WTC11 (cell line): ENCODE measurements around the gene PDE8B. TPM values are rescaled to one million over a fixed set of nuclear protein-coding genes. Genes with fewer than 3 reads are reported as not detected.

Experiments used
- ATAC-seq: fragments of 200-7000 bp; cut with Tn5 transposase; 2 replicates; pipeline ENCODE4 v1.10.0; 2021; ENCODE audit warnings: mild to moderate bottlenecking, moderate library complexity
- CTCF ChIA-PET: fragments of 300-600 bp; sonication (Branson Sonifier 250); formaldehyde crosslinking; loops from one replicate; lab custom pipeline; 2021; ENCODE audit warnings: antibody characterized with exemption; lab: Charles Lee
- POLR2A ChIA-PET: fragments of 350-600 bp; sonication (Branson Sonifier 250); formaldehyde crosslinking; loops from one replicate; lab custom pipeline; 2021; ENCODE audit warnings: antibody characterized with exemption; lab: Charles Lee
- DNase-seq: peaks from one replicate; pipeline ENCODE4 v3.0.0; 2021; ENCODE audit warnings: low spot score
- H3K27ac Mint-ChIP-seq: 2 replicates; pipeline ENCODE4 v1.8.0; 2021; ENCODE audit warnings: mixed read lengths
- H3K27me3 Mint-ChIP-seq: 2 replicates; pipeline ENCODE4 v1.8.0; 2021; ENCODE audit warnings: low read depth, mild to moderate bottlenecking, moderate library complexity, mixed read lengths
- H3K36me3 Mint-ChIP-seq: 2 replicates; pipeline ENCODE4 v1.8.0; 2021; ENCODE audit warnings: mixed read lengths
- H3K4me1 Mint-ChIP-seq: 2 replicates; pipeline ENCODE4 v1.8.0; 2022; ENCODE audit warnings: mixed read lengths
- H3K4me3 Mint-ChIP-seq: 2 replicates; pipeline ENCODE4 v1.8.0; 2021; ENCODE audit warnings: mild to moderate bottlenecking, moderate library complexity, mixed read lengths
- H3K9me3 Mint-ChIP-seq: 2 replicates; pipeline ENCODE4 v1.8.0; 2021; ENCODE audit warnings: mixed read lengths
- AR ChIP-seq: fragments of 250-450 bp; sonication (Bioruptor Pico); IDR thresholded peaks from 2 replicates; pipeline ENCODE4 v1.9.0; 2021; ENCODE audit warnings: mild to moderate bottlenecking
- ATF2 ChIP-seq: sonication (generic); formaldehyde crosslinking; IDR thresholded peaks from 2 replicates; pipeline ENCODE4 v1.8.1; 2022; ENCODE audit warnings: low read depth, missing genetic modification reagents, borderline replicate concordance
- CBFB ChIP-seq: sonication (generic); formaldehyde crosslinking; IDR thresholded peaks from 2 replicates; pipeline ENCODE4 v1.8.1; 2022; ENCODE audit warnings: mild to moderate bottlenecking, low read depth, missing genetic modification reagents
- CDX4 ChIP-seq: fragments of 250-450 bp; sonication (Bioruptor Pico); IDR thresholded peaks from 2 replicates; pipeline ENCODE4 v1.9.0; 2021; ENCODE audit warnings: moderate library complexity, mild to moderate bottlenecking, inconsistent platforms, borderline replicate concordance
- E2F4 ChIP-seq: sonication (generic); formaldehyde crosslinking; IDR thresholded peaks from 2 replicates; pipeline ENCODE4 v1.8.1; 2022; ENCODE audit warnings: low read depth, mild to moderate bottlenecking, moderate library complexity, missing genetic modification reagents, borderline replicate concordance
- ESRRA ChIP-seq: sonication (generic); formaldehyde crosslinking; IDR thresholded peaks from 2 replicates; pipeline ENCODE4 v1.8.1; 2022; ENCODE audit warnings: mild to moderate bottlenecking, missing genetic modification reagents, borderline replicate concordance
- FOXK1 ChIP-seq: sonication (generic); formaldehyde crosslinking; IDR thresholded peaks from 2 replicates; pipeline ENCODE4 v1.8.0; 2022; ENCODE audit warnings: mild to moderate bottlenecking, moderate library complexity, missing genetic modification reagents
- FOXP4 ChIP-seq: sonication (generic); formaldehyde crosslinking; IDR thresholded peaks from 2 replicates; pipeline ENCODE4 v1.8.0; 2022; ENCODE audit warnings: mild to moderate bottlenecking, missing genetic modification reagents
- GRHL2 ChIP-seq: fragments of 250-450 bp; sonication (Bioruptor Pico); IDR thresholded peaks from 2 replicates; pipeline ENCODE4 v1.8.0; 2022; ENCODE audit warnings: mild to moderate bottlenecking, moderate library complexity; ENCODE audit not compliant: insufficient replicate concordance, severe bottlenecking
- HMGA2 ChIP-seq: fragments of 250-450 bp; sonication (Bioruptor Pico); IDR thresholded peaks from 2 replicates; pipeline ENCODE4 v1.4.0; 2021; ENCODE audit warnings: mild to moderate bottlenecking, moderate library complexity
- JAZF1 ChIP-seq: fragments of 250-450 bp; sonication (Bioruptor Pico); IDR thresholded peaks from 2 replicates; pipeline ENCODE4 v1.9.0; 2021; ENCODE audit warnings: moderate library complexity, mild to moderate bottlenecking, inconsistent platforms
- MAX ChIP-seq: sonication (generic); formaldehyde crosslinking; IDR thresholded peaks from 2 replicates; pipeline ENCODE4 v1.8.0; 2022; ENCODE audit warnings: mild to moderate bottlenecking, missing genetic modification reagents
- MLX ChIP-seq: sonication (generic); formaldehyde crosslinking; IDR thresholded peaks from 2 replicates; pipeline ENCODE4 v1.8.1; 2023; ENCODE audit warnings: mild to moderate bottlenecking, missing genetic modification reagents, moderate library complexity
- PRRX2 ChIP-seq: fragments of 250-450 bp; sonication (Bioruptor Pico); IDR thresholded peaks from 2 replicates; pipeline ENCODE4 v1.8.0; 2021; ENCODE audit warnings: mild to moderate bottlenecking
- SOX15 ChIP-seq: fragments of 250-450 bp; sonication (Bioruptor Pico); IDR thresholded peaks from 2 replicates; pipeline ENCODE4 v1.9.0; 2021; ENCODE audit warnings: mild to moderate bottlenecking
- SP1 ChIP-seq: sonication (generic); formaldehyde crosslinking; conservative IDR thresholded peaks from 2 replicates; pipeline ENCODE4 v1.8.1; 2022; ENCODE audit warnings: missing genetic modification reagents
- TEAD4 ChIP-seq: sonication (generic); formaldehyde crosslinking; IDR thresholded peaks from 2 replicates; pipeline ENCODE4 v1.8.0; 2022; ENCODE audit warnings: mild to moderate bottlenecking, missing genetic modification reagents
- ZMAT4 ChIP-seq: fragments of 250-450 bp; sonication (Bioruptor Pico); IDR thresholded peaks from 2 replicates; pipeline ENCODE4 v1.9.0; 2021; ENCODE audit warnings: mild to moderate bottlenecking
- ZNF121 ChIP-seq: sonication (generic); formaldehyde crosslinking; IDR thresholded peaks from 2 replicates; pipeline ENCODE4 v1.8.0; 2023; ENCODE audit warnings: missing genetic modification reagents
- ZNF317 ChIP-seq: sonication (generic); formaldehyde crosslinking; IDR thresholded peaks from 2 replicates; pipeline ENCODE4 v1.8.1; 2023; ENCODE audit warnings: low read depth, mild to moderate bottlenecking, moderate library complexity, missing genetic modification reagents, borderline replicate concordance
- ZNF416 ChIP-seq: fragments of 250-450 bp; sonication (Bioruptor Pico); IDR thresholded peaks from 2 replicates; pipeline ENCODE4 v1.9.0; 2021; ENCODE audit warnings: mild to moderate bottlenecking, inconsistent platforms
- ZNF425 ChIP-seq: fragments of 250-450 bp; sonication (Bioruptor Pico); conservative IDR thresholded peaks from 2 replicates; pipeline ENCODE4 v1.9.0; 2021; ENCODE audit warnings: mild to moderate bottlenecking
- ZNF671 ChIP-seq: fragments of 250-450 bp; sonication (Bioruptor Pico); IDR thresholded peaks from 2 replicates; pipeline ENCODE4 v1.8.0; 2021; ENCODE audit warnings: mild to moderate bottlenecking
- total RNA-seq: library from RNA; stranded (reverse); gene quantifications from 3 replicates; pipeline ENCODE4 v1.2.3, GENCODE V29; 2021
- TF ChIP-seq, protein P1 (sequence below): sonication (generic); formaldehyde crosslinking; IDR thresholded peaks from 2 replicates; pipeline ENCODE4 v1.8.0; 2023; ENCODE audit warnings: missing genetic modification reagents

PDE8B gene
- total RNA-seq, 1 experiment from 2014 or later, result 0.31 TPM

DNA sequence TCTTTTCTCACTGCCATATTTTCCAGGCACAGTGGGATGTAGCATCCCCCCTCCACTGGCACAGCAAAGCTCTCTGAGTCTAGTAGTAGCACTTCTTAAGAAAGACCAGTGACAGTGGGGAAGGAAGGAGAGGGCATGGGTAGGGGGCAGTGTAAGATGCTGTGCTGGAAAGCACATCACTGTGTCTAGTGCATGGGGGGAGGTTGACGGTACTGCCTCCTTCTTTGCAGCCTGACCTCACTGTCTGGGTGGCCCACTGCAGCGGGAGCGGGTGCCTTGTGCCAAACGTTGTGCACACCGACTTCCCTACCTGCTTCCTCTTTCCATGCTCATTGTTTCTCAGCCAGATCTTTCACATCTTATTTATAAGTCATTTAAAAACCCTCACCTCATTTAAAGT, 91.8 kb downstream of the PDE8B start:
- CTCF ChIA-PET, result no interaction called here
- H3K27me3 Mint-ChIP-seq, result peaks cover 19% of the 10 kb centered on the region
- H3K9me3 Mint-ChIP-seq, result no peaks in the 10 kb centered on the region
- TF ChIP-seq FOXK1 (CRISPR knock-in tag) (no peak), SOX15 (CRISPR knock-in tag) (no peak), JAZF1 (CRISPR knock-in tag) (no peak), CDX4 (no peak), ZNF671 (CRISPR knock-in tag) (no peak), SP1 (CRISPR knock-in tag) (no peak), E2F4 (CRISPR knock-in tag) (no peak), FOXP4 (CRISPR knock-in tag) (no peak), MAX (no peak)
- no peak overlapping the region for H3K27ac Mint-ChIP-seq
- DNase-seq (no peak), ATAC-seq (peak; percentile 50)
- no peak overlapping the region for H3K4me3 Mint-ChIP-seq
- no peaks in the 10 kb centered on the region for H3K36me3 Mint-ChIP-seq
- POLR2A ChIA-PET, result no interaction called here
- H3K4me1 Mint-ChIP-seq, result peaks cover 6% of the 10 kb centered on the region; the same call in 1 of the 2 replicates

GRCh38 chr5:77302653-77303052, 92.2 kb downstream of the PDE8B start:
- H3K4me1 Mint-ChIP-seq, result peaks cover 6% of the 10 kb centered on the region; the same call in 1 of the 2 replicates
- no peak overlapping the region for H3K4me3 Mint-ChIP-seq
- no peaks in the 10 kb centered on the region for H3K9me3 Mint-ChIP-seq
- TF ChIP-seq ESRRA (CRISPR knock-in tag), result no peak
- TF ChIP-seq CBFB, result no peak
- no peak for TF ChIP-seq HMGA2
- TF ChIP-seq GRHL2 (CRISPR knock-in tag), result no peak
- no peak for TF ChIP-seq ZNF671 (CRISPR knock-in tag)
- TF ChIP-seq, protein P1, sequence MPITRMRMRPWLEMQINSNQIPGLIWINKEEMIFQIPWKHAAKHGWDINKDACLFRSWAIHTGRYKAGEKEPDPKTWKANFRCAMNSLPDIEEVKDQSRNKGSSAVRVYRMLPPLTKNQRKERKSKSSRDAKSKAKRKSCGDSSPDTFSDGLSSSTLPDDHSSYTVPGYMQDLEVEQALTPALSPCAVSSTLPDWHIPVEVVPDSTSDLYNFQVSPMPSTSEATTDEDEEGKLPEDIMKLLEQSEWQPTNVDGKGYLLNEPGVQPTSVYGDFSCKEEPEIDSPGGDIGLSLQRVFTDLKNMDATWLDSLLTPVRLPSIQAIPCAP (CRISPR knock-in tag), result no peak
- no peak for TF ChIP-seq ZNF121 (CRISPR knock-in tag)
- TF ChIP-seq TEAD4, result no peak
- TF ChIP-seq MLX (CRISPR knock-in tag), result no peak
- no peak for TF ChIP-seq ZNF416 (CRISPR knock-in tag)
- no peak for TF ChIP-seq AR (CRISPR knock-in tag)
- no peak for TF ChIP-seq PRRX2 (CRISPR knock-in tag)
- TF ChIP-seq ZNF317 (CRISPR knock-in tag), result no peak
- TF ChIP-seq SP1 (CRISPR knock-in tag), result no peak
- no peak for TF ChIP-seq ATF2
- no peak for TF ChIP-seq ZMAT4 (CRISPR knock-in tag)
- no peak for TF ChIP-seq ZNF425 (CRISPR knock-in tag)

More at GRCh38 chr5:77302653-77303052, 92.2 kb downstream of the PDE8B start:
- CTCF ChIA-PET, result no interaction called here
- ATAC-seq (no peak), DNase-seq (no peak)
- Mint-ChIP-seq H3K36me3 (no peaks in the 10 kb centered on the region), H3K27ac (no peak overlapping the region), H3K27me3 (peaks cover 22% of the 10 kb centered on the region)
- POLR2A ChIA-PET, result no interaction called here
